GM19328 (cell line): ENCODE data around the gene PLCXD3.

ENCODE experiments used
- ATAC-seq: cut with Tn5 transposase; IDR thresholded peaks from one replicate; pipeline ENCODE4 v1.9.1; 2021; ENCODE audit warnings: mild to moderate bottlenecking, moderate library complexity; ENCODE audit not compliant: unreplicated experiment

The PLCXD3 gene

GRCh38 chr5:41415242-41415641 lies 95.2 kb downstream of the PLCXD3 start:
- ATAC-seq: no peak

- no peak for ATAC-seq
These were observed 95.8 kb downstream of the PLCXD3 start for GRCh38 chr5:41414598-41414997.

- ATAC-seq: no peak
These were observed 97.3 kb downstream of the PLCXD3 start for GRCh38 chr5:41413074-41413473.

- ATAC-seq: no peak
These were observed 97.9 kb downstream of the PLCXD3 start for GRCh38 chr5:41412496-41412895.

GRCh38 chr5:41410737-41411136 lies 99.7 kb downstream of the PLCXD3 start:
- ATAC-seq: no peak

- ATAC-seq: no peak
These were observed 100.1 kb downstream of the PLCXD3 start for GRCh38 chr5:41410307-41410706.

- no peak for ATAC-seq
These were observed 101.5 kb downstream of the PLCXD3 start for GRCh38 chr5:41408676-41409443.

- ATAC-seq: no peak
These were observed 103.5 kb downstream of the PLCXD3 start for GRCh38 chr5:41406936-41407335.

GRCh38 chr5:41406424-41406823 lies 104.0 kb downstream of the PLCXD3 start:
- ATAC-seq: no peak

- no peak for ATAC-seq
These were observed 105.6 kb downstream of the PLCXD3 start for GRCh38 chr5:41404757-41405156.

- no peak for ATAC-seq
These were observed 106.6 kb downstream of the PLCXD3 start for GRCh38 chr5:41403846-41404245.

- no peak for ATAC-seq
These were observed 107.6 kb downstream of the PLCXD3 start for GRCh38 chr5:41402845-41403244.

- ATAC-seq: no peak
These were observed 110.6 kb downstream of the PLCXD3 start for GRCh38 chr5:41399839-41400238.

GRCh38 chr5:41392016-41392415 lies 118.4 kb downstream of the PLCXD3 start:
- ATAC-seq: no peak

- ATAC-seq: no peak
These were observed 135.8 kb downstream of the PLCXD3 start for GRCh38 chr5:41374631-41375030.

GRCh38 chr5:41373230-41373629 lies 137.2 kb downstream of the PLCXD3 start:
- no peak for ATAC-seq

- no peak for ATAC-seq
These were observed 138.7 kb downstream of the PLCXD3 start for GRCh38 chr5:41371738-41372137.

- no peak for ATAC-seq
These were observed 139.9 kb downstream of the PLCXD3 start for GRCh38 chr5:41370482-41370881.

- ATAC-seq: no peak
These were observed 140.6 kb downstream of the PLCXD3 start for GRCh38 chr5:41369799-41370198.

GRCh38 chr5:41368158-41368557 lies 142.2 kb downstream of the PLCXD3 start:
- no peak for ATAC-seq

GRCh38 chr5:41365369-41365768 lies 145.0 kb downstream of the PLCXD3 start:
- no peak for ATAC-seq

- ATAC-seq: no peak
These were observed 146.1 kb downstream of the PLCXD3 start for GRCh38 chr5:41364346-41364745.
